ENCODE measurements around the gene PTPRD. TPM values are rescaled to one million over a fixed set of nuclear protein-coding genes. Genes with fewer than 3 reads are reported as not detected.

The PTPRD gene
- total RNA-seq, 1 donor from 2014 or later, result 7.8 TPM

DNA sequence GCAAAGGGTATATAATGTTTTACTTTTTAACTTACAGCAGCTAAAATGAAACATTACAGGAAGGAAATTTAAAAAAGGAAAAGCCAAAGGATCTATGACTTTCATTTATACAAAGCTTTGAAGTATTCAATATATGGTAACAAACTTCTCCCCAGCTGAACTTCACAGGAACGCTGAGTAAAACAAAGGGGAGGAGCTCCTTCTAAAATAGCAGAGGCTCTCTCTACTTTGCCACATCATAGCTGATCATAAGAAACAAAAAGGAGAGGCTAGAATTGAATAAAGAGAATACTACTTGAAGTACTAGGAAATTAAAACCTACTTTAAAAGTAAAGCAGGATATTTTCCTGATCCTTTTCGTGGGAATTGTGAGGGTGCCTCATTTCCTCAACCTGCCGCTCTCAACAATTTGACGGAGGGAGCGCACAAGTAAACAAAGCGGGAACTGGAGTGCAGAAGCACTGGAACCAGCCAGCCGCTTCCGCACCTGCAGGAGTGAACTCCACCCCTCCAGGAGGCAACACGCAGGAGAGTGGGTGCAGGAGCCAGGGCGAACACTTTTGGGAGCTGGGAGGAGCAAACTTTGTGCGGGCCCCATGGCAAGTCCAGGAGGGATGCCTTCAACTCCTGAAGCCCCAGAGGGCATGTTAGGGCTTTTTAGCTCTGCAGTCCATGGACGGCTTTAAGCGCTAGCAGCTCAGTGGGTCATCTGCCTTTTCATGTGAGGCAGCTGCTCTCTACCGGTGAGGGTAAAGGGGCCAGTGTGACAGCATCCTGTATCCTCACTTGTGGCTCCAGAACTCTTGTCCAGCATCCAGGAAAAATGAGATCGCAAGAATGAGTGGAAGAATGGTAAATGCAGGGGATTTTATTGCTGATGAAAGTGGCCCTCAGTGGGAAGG, 757.4 kb downstream of the PTPRD start:
- ATAC-seq (ENCODE audit: poor library complexity) (no peak), DNase-seq (no peak)
- intact Hi-C loops (cut with DNase I), result no loop called here

DNA sequence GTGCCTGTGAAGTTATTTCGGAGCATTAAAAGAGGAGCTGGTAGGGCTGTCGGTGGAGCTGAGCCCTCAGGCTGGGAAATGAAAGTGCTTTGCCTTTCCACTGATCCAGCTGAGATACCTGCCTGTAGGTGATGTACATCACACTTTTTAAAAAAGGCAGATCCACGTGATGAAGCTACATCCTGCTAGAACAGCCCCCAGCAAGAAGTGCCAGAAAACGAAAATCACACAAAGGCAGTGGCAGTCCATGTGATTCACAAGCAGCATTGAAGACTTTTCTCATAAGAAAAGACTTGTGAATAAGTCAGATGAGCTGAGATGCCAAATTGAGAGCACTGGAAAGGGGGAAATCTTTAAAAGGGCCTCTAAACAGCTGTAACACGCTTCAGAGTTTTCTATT, 765.1 kb downstream of the PTPRD start:
- no peak for ATAC-seq (ENCODE audit: poor library complexity)
- no peak for DNase-seq
- intact Hi-C loops (cut with DNase I), result no loop called here

DNA sequence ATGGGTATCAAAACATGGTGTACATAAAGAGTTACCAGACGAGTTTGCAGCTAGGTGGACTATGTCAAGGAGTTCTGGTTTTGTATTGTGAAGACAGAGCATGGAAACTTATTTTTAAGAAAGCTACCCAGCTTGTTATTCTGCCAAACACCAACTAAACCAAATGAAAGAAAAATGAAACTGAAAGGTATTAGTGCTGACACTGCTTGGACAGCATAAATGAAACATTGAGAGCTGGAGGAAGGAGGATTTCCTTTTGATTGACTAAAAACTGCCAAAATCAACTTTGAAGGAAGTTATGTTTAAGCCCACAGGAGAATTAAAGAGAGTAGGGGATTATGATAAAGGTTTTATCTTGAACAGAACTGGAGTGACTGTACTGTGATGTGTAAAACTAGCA, 766.2 kb downstream of the PTPRD start:
- ATAC-seq (ENCODE audit: poor library complexity) (no peak), DNase-seq (no peak)
- intact Hi-C loops (cut with DNase I), result no loop called here

DNA sequence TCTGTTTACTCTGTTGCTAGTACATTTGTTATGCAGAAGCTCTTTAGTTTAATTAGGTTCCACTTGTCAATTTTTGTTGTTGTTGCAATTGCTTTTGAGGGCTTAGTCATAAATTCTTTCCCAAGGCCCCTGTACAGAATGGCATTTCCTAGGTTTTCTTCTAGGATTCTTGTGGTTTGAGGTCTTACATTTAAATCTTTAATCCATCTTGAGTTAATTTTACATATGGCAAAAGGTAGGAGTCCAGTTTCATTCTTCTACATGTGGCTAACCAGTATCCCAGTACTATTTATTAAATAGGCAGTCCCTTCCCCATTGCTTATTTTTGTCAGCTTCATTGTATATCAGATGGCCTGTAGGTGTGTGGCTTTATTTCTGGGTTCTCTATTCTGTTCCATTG, 792.4 kb downstream of the PTPRD start:
- intact Hi-C loops (cut with DNase I), result no loop called here
- no peak for ATAC-seq (ENCODE audit: poor library complexity)
- no peak for DNase-seq

DNA sequence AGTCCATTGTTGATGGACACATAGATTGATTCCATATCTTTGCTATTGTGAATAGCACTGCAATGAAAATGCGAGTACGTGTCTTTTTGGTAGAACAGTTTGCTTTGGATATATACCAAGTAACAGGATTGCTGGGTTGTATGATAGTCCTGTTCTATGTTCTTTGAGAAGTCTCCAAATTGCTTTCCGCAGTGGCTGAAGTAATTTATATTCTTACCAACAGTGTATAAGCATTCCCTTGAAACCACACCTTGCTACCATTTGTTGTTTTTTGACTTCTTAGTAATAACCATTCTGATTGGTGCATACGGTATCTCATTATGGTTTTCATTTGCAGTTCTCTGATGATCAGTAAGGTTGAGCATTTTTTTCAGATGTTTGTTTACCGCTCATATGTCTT, 792.9 kb downstream of the PTPRD start:
- ATAC-seq (ENCODE audit: poor library complexity) (no peak), DNase-seq (no peak)
- intact Hi-C loops (cut with DNase I), result no loop called here

DNA sequence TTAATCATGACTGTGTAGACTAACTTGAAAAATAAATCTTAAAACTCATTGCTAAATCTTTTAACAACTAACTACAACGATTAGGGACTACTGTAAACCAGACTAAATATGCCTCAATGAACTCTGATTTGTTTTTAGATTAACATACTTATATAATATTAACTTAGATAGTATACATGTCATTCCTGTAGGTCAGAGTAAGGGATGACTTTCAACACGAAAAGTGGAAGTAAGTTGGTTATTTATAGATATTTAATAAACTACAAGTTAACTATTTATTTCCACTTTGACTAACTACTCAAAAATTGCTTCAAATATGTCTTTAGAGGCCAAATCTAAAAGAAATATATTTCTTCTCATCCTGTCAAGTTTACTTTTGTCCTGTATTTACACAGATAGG, 795.6 kb downstream of the PTPRD start:
- intact Hi-C loops (cut with DNase I), result no loop called here
- DNase-seq (no peak), ATAC-seq (ENCODE audit: poor library complexity) (no peak)

DNA sequence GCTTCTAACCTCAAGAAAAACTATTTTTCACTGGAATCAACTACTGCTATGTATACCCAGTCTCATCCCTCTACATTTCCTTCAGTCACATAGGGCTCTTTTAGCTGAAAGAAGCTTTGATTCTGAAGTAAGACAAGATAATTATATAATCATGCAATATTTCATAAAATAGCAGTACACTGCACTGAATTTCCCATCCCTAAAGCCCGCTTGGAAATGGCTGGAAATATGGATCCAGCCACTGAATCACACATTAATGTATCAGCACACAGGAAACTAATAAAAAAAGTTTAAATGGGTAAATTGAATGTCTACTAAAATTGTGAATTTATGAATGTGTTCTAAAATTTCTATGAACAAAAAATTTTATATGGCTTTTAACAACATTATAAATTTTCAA, 808.7 kb downstream of the PTPRD start:
- no peak for ATAC-seq (ENCODE audit: poor library complexity)
- intact Hi-C loops (cut with DNase I), result no loop called here
- no peak for DNase-seq

DNA sequence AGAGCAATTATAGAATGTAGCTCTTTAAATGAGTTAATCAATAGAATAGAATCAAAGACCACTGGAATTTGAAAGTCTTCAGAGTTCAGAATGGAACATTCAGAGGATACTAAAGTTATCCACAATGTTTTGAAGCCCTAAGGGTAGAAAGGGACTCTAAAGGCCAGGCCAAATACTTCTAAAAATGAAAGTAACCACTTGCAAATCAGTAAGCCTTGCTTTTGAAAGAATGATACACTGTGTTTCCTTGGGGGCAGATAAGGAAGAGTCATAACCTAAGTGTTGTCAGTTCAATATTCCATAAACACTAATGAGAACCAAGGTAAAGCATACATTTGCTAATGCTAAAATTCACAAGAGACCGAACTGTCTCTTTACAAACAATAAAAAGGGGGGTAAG, 813.5 kb downstream of the PTPRD start:
- ATAC-seq (ENCODE audit: poor library complexity) (no peak), DNase-seq (no peak)
- intact Hi-C loops (cut with DNase I), result no loop called here

DNA sequence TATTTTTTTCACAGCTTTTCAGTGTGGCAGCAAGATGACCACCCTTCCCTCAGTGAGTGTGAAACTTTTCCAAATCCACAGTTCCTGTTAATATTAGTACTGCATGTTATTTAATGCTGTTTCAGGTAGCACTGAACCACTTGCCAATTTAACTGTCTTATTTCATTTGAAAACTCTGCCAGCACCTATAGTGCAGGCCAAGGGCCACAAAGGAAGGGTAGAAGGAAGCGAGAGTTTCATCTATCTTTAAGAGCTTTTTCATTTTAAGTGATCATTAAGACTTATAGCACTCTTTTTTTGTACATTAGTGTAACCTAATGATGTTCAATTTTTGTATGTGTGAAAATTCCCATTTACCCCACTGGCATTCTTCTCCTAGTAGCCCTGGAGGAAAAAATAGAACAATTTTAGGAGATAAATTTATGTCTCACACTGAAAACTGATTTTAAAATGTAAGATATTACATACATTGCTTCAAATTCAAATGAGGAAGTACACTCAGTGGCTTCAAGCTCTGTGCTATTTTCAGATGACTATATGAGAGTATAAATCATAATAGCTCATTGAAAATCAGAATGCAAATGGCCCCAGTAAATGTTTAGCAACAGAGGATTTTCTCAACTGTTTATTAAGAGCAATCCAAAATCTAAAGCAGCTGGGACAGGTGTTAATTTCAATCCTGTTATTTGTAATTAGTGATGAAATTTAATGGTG, 820.5 kb downstream of the PTPRD start:
- no peak for ATAC-seq (ENCODE audit: poor library complexity)
- DNase-seq, result no peak
- intact Hi-C loops (cut with DNase I), result no loop called here

DNA sequence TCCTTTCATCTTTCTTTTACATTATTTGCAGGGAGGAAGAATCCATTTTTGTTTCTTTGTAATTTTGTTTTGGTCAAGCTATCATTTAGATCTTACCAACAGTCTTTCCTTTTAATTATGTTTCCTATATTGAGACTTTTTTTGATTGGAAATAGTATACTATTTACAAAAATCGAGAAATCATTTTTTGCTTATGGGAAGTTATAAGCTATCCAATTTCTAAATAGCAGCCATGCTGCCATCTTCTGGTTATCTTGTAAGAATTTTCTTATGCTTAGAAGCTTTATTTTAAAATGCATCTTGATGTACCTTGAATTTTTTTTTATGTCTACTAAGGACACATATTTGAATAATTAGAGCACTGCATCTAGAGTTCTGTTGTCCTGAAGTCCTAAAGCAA, 821.2 kb downstream of the PTPRD start:
- intact Hi-C loops (cut with DNase I), result no loop called here
- ATAC-seq (ENCODE audit: poor library complexity) (no peak), DNase-seq (no peak)

DNA sequence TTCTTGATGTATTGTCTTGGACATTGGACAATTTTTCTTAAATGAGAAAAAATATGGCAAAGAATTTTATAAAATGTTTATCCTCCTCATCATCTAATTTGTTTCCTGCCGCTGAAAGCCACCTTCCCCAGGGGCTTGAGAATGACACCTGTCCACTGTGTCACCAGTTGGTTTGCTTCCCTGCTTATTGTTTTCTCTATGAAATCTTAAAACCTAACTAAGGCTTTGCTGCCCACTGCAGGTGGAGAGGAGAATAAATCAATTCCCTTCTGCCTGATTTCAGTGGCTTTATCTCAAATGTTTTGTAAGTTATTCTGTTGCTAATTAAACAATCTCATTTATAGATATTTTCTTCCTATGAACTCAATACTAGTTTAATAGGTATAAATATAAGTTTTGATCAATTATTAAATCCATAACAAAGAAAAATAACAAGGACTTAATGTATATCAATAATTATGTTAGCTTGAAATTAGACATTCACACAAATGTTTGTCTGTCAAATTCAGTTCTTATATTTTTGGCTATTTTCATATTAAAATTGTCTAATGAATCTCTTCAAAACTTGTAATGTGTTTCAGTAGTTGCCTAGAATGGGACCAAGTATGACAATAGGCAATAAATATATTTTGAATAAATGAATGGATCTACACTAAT, 822.5 kb downstream of the PTPRD start:
- DNase-seq (no peak), ATAC-seq (ENCODE audit: poor library complexity) (no peak)
- intact Hi-C loops (cut with DNase I), result no loop called here

DNA sequence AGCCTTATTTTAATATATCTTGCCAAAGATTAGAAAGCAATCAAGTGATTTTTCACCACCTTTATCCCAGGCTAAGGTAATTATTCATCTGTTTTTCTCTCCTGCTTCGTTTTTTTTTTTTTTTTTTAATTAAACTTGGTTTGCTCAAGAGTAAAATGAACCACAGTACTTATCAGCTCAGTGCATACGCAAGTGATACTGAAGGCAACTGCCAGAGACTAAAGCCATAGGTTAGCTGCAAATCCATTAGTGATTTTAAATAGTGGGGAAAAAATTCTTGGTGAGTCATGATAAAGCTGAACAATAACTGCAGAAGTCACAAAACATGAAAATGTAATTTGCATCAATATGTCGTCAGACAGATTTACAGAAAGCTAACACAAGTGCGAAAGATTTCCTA, 829.1 kb downstream of the PTPRD start:
- no peak for DNase-seq
- ATAC-seq (ENCODE audit: poor library complexity), result no peak
- intact Hi-C loops (cut with DNase I), result no loop called here

DNA sequence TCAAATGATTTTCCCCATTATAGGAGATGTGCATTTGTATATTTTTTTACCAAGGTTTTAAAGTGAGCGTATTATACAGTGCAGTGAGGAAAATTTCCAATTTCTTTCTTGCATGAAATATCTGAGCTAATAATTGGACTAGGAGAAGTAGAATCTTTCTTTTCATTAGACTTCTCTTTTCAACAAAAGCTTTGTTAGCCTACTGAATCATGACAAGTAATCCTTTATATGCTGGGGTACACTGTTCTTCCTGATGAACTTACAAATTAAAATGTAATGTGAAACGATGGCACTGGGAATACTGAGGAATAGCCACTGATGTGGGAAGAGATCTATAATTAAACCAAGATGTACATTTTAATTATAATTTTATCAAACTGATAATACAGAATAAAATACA, 829.6 kb downstream of the PTPRD start:
- no peak for ATAC-seq (ENCODE audit: poor library complexity)
- DNase-seq, result no peak
- intact Hi-C loops (cut with DNase I), result no loop called here

DNA sequence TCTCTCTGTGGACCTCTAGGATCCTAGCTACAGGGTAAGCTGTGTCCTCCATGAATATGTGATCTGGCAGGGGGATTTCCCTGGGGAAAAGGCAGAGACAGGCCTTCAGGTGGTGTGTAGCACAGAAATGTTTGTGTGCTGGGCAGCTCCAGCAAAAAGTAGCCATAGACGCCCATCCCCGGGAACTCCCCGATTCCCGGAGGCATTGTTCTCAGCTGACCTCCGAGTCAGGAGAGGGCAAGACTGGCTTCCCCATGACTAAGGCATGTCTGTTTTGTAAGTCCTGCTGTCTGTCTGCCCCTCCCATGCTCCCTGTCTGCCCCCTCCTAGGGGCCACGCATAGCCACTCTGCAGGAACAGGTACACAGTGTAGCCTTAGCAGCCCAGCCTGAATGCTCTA, 834.5 kb downstream of the PTPRD start:
- ATAC-seq (ENCODE audit: poor library complexity) (no peak), DNase-seq (no peak)
- intact Hi-C loops (cut with DNase I), result no loop called here

DNA sequence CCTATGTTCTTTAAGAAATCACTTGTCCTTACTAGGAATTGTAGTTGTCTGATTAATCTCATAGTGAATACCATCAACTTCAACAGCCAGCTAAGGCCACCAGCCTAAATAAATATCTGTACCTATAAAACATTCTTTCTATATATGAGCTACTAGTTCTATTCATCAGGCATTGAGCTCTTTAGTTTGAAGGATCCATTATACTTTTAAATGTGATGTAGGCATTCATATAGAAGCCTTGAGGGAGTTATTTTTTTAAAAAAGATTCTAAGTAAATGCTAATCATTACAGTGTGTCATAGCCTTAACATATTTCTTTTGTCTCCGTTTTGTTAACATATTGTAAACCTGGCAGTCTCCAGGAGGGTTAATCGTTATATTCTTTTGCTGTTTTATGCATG, 838.3 kb downstream of the PTPRD start:
- intact Hi-C loops (cut with DNase I), result no loop called here
- ATAC-seq (ENCODE audit: poor library complexity) (no peak), DNase-seq (no peak)

DNA sequence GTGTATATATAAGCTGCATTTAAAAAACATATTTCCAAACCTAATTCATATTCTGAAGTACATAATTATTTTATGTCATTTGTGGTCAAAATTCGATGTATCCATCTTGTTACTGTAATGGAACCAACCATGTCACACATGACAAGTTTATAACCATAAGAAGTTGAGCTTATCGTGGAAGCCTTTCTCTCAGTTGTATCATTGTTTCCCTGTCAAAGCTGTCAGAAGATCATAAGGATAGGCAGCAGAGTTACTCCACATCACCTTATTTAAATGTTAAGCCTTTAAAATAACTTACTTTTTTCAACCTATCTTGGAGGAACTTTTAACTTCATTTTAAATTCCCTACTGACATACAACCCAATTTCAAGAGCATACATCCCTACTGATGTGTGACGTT, 841.5 kb downstream of the PTPRD start:
- DNase-seq, result no peak
- intact Hi-C loops (cut with DNase I), result no loop called here
- ATAC-seq (ENCODE audit: poor library complexity), result no peak

DNA sequence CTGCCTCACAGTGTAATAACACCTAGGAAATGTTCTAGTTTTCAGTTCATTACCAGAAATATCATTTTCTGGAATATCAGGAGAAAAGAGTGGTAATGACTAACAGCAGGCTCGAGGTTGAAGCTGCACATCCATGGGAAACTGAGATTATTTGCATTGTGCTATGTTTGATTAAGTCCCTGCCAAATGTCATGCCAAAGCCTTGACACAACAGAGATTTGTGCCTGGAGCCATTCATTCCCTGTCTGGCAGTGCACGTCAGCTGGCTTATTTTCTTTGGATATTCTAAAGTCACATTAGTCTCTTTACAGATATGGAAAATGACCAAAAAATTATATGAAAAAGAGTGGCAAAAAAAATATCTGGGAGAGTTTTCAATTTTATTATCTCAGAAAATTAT, 848.0 kb downstream of the PTPRD start:
- DNase-seq, result no peak
- ATAC-seq (ENCODE audit: poor library complexity), result no peak
- intact Hi-C loops (cut with DNase I), result no loop called here

DNA sequence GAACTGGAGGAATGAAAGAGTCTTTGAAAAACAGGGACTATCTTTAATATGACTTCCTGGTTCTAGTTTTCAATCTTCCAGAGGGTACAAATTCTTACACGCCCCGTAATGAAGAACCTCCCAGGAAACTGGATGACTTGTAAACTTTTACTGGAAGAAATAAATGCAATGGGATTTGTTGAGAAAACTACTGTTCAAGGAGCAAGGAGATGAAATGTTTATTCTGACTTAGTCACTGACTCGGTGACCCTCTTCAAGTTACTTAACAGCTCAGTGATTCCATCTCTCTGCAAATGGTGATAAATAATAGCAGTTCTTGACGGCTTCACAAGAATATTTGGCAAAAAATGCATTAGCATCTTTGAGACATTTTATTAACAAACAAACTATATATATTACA, 858.6 kb downstream of the PTPRD start:
- no peak for DNase-seq
- no peak for ATAC-seq (ENCODE audit: poor library complexity)
- intact Hi-C loops (cut with DNase I), result no loop called here

DNA sequence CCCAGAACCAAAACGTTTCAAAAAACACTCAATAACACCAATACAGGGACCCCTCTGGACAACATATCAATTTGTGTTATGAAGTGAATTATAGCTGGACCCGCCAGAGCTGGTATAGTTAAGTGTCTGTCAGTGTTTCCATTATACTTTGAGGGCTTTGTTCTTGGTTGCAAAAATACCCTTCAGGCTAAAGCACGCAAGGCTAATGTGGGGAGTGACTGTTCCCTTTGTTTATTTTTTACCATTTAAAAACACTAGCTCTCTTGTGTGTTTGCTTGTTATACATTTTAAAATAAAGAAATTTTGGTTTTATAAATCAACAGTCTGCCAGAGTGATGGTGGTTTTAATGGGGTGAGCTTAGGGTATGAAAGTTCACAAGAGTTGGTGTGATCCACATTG, 859.5 kb downstream of the PTPRD start:
- ATAC-seq (ENCODE audit: poor library complexity) (no peak), DNase-seq (no peak)
- intact Hi-C loops (cut with DNase I), result no loop called here

DNA sequence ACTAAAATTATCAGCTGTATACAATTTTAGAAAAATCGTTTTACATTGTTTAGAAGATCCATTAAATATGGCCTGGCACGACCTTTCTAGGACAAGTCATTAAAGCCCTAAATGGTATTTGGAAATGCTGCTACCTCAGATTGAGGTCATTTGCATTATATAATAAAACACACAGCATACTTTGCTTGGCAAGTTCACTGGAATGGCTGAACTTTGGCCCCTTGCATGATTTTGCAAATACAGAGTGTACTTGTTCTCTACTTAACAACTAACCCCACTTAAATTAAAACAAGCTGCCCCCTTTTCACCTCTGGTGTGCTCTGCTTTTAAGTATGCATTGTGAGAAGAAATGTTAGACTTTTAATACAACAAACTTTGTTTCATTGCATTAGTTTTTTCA, 860.1 kb downstream of the PTPRD start:
- ATAC-seq (ENCODE audit: poor library complexity) (no peak), DNase-seq (no peak)
- intact Hi-C loops (cut with DNase I), result no loop called here

Measured in Right ventricle myocardium superior (tissue), 1 donor.